Measurements from ENCODE around the gene NUDT1.

GRCh38 chr7:2253021-2253420, 11.0 kb downstream of the NUDT1 start:
- no peak for TF ChIP-seq RAD21 (IDR thresholded peaks at IDR 0.05; ENCODE audit: low read depth)
- TF ChIP-seq REST (IDR thresholded peaks at IDR 0.05; ENCODE audit: low read depth): no peak
- TF ChIP-seq EP300 (IDR thresholded peaks at IDR 0.05; ENCODE audit: borderline replicate concordance): no peak
- no peak for TF ChIP-seq TAF1 (IDR thresholded peaks at IDR 0.05; ENCODE audit: low read depth)
- TF ChIP-seq CEBPB (IDR thresholded peaks at IDR 0.05): no peak
- no peak for TF ChIP-seq FOXM1 (IDR thresholded peaks at IDR 0.05; ENCODE audit: borderline replicate concordance, low read depth)
- TF ChIP-seq CREB1 (IDR thresholded peaks at IDR 0.05; ENCODE audit: low read depth): no peak
- no peak for TF ChIP-seq EGR1 (IDR thresholded peaks at IDR 0.05)
- TF ChIP-seq YY1 (IDR thresholded peaks at IDR 0.05; ENCODE audit: low read depth): no peak

Data from Ishikawa (cell line).